Measurements from ENCODE around the gene THSD4. TPM values are rescaled to one million over a fixed set of nuclear protein-coding genes. Genes with fewer than 3 reads are reported as not detected.

The THSD4 gene
- total and polyA plus RNA-seq, 7 donors = 1.4 to 7.8 (median 2.2) TPM

DNA sequence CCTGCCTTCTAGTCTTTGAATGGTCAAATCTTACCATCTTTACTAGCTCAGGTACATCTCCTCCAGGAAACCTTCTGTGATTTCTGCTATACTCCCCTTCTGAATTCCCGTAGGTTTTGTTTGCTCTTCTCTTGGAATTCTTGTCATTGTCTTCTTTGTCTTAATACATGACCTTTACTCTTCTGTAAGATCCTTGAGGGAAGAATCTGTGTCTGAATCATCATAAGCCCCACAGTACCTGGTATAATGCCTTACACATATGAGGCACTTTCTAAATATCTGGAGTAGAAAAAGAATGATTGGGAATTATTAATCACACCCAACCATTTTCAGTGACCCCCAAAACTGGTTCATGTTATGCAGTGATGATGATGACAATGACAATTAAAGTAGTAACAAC, 485.0 kb downstream of the THSD4 start:
- DNase-seq = no peak
- no peak overlapping the region for H3K4me3 ChIP-seq
- H3K4me1 ChIP-seq = peaks cover 0 to 56% (median 36%) of the 10 kb centered on the region in 4 donors
- H3K36me3 ChIP-seq = no peaks in the 10 kb centered on the region
- TF ChIP-seq, protein P1, sequence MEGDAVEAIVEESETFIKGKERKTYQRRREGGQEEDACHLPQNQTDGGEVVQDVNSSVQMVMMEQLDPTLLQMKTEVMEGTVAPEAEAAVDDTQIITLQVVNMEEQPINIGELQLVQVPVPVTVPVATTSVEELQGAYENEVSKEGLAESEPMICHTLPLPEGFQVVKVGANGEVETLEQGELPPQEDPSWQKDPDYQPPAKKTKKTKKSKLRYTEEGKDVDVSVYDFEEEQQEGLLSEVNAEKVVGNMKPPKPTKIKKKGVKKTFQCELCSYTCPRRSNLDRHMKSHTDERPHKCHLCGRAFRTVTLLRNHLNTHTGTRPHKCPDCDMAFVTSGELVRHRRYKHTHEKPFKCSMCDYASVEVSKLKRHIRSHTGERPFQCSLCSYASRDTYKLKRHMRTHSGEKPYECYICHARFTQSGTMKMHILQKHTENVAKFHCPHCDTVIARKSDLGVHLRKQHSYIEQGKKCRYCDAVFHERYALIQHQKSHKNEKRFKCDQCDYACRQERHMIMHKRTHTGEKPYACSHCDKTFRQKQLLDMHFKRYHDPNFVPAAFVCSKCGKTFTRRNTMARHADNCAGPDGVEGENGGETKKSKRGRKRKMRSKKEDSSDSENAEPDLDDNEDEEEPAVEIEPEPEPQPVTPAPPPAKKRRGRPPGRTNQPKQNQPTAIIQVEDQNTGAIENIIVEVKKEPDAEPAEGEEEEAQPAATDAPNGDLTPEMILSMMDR (IDR thresholded peaks at IDR 0.05) = no peak
- 53 to 88% methylated on average over 1 of the region's 1 CpG for WGBS, 2 donors
- H3K27ac ChIP-seq = peak overlapping the region in 1 of 4 donors; percentile 40
- peaks cover 0 to 5% (median 0%) of the 10 kb centered on the region in 4 donors for H3K9me3 ChIP-seq
- intact Hi-C loops (cut with DNase I) = no loop called here
- no peaks in the 10 kb centered on the region for H3K27me3 ChIP-seq

DNA sequence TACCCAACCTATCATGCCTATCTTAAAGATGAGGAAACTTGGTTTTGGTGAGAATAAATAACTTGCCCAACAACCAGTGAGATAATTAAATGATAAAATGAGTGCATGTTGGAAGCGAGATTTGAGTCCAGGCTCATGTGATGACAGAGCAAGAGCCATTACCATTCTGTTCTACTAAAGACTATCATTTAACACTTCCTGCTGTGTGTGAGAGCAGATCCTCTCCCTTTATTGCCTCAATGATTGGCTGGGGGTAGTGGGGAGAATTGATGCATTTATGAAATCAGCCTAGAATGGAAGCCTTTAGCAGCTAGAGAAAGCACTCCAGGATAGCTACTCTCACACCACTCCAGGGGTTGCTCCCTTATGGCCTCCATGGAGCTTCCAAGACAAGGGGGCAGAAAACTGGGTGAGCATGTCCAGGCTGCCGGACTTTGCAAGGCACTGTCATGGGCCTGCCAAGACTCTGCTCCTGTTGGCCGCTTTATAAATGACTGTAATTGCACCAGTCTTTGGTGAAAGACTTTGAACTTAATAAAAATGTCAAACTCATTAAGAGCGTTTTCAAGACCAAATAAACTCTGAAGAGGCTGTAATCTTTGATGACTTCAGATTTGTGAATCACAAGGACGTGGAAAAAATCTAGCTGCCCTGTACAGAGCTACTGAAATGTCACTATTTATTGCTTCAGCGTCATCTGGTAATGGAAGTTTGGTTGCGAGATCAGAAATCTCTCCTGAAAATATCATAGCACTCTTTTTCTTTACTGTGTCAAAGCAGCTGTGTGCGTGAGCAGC, 486.0 kb downstream of the THSD4 start:
- TF ChIP-seq, protein P1 (IDR thresholded peaks at IDR 0.05) = no peak
- no peak for TF ChIP-seq EP300 (IDR thresholded peaks at IDR 0.05)
- no peak for TF ChIP-seq POLR2AphosphoS5 (IDR thresholded peaks at IDR 0.05)
- TF ChIP-seq POLR2A (IDR thresholded peaks at IDR 0.05) = no peak
- Histone ChIP-seq H3K4me1 (peaks cover 0 to 52% (median 35%) of the 10 kb centered on the region in 4 donors), H3K4me3 (no peak overlapping the region), H3K9me3 (peaks cover 0 to 5% (median 0%) of the 10 kb centered on the region in 4 donors), H3K36me3 (no peaks in the 10 kb centered on the region), H3K27ac (no peak overlapping the region), H3K27me3 (no peaks in the 10 kb centered on the region)
- intact Hi-C loops (cut with DNase I) = no loop called here
- no peak for DNase-seq
- 29 to 65% methylated on average over 8 of the region's 8 CpGs for WGBS, 2 donors

DNA sequence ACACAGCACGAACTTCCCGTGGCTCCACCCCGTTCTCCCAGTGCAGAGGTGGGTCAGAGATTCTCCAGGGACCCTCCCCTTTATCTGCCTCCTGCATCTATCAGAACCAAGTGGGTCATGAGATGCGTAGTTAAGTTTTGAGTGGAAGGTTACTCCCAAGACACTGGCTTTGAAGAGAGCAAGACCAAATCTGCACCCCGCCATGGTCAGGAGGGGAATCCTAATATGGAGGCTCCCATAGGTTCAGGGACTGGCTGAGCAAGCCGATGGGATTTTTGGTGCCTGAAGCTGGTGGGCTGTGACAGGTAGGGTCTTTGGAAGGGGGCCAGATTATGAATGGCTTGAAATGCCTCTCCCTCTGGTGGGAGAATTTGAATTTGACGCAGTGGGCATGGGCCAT, 488.1 kb downstream of the THSD4 start:
- intact Hi-C loops (cut with DNase I) = no loop called here
- no peaks in the 10 kb centered on the region for H3K27me3 ChIP-seq
- H3K36me3 ChIP-seq = no peaks in the 10 kb centered on the region
- DNase-seq = no peak
- no peak for TF ChIP-seq EP300 (IDR thresholded peaks at IDR 0.05)
- TF ChIP-seq POLR2AphosphoS5 (IDR thresholded peaks at IDR 0.05) = no peak
- no peak for TF ChIP-seq POLR2A (IDR thresholded peaks at IDR 0.05)
- TF ChIP-seq, protein P1 (IDR thresholded peaks at IDR 0.05) = no peak
- no peaks in the 10 kb centered on the region for H3K9me3 ChIP-seq
- no peak overlapping the region for H3K4me3 ChIP-seq
- H3K4me1 ChIP-seq = peaks cover 0 to 31% (median 19%) of the 10 kb centered on the region in 4 donors
- no peak overlapping the region for H3K27ac ChIP-seq
- WGBS, 2 donors = 53 to 60% methylated on average over 7 of the region's 7 CpGs

DNA sequence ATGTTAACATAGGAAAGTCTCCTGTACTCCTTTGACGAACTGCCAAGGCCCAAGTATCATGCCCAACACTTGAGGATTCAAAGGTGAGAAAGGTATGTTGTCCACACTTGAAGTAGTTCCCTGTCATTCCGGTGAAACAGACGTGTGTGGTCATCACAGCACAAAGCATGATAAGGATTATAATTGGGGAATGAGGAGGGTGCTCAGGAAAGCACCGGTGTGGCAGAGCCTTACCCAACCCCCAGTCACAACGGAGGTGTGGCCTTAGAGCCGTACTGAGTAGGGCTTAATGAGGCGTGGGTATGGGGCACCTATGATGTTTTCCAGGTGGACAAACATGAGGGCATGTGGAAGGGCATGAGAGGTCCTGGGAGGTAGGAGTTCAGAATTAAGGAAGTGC, 492.1 kb downstream of the THSD4 start:
- Histone ChIP-seq H3K27me3 (no peaks in the 10 kb centered on the region), H3K36me3 (no peaks in the 10 kb centered on the region), H3K9me3 (no peaks in the 10 kb centered on the region), H3K4me3 (no peak overlapping the region), H3K4me1 (no peaks in the 10 kb centered on the region), H3K27ac (no peak overlapping the region)
- WGBS, 2 donors = 91 to 92% methylated on average over 7 of the region's 7 CpGs
- no peak for DNase-seq
- TF ChIP-seq, protein P1 (IDR thresholded peaks at IDR 0.05) = no peak
- no peak for TF ChIP-seq POLR2AphosphoS5 (IDR thresholded peaks at IDR 0.05)
- TF ChIP-seq EP300 (IDR thresholded peaks at IDR 0.05) = no peak
- no peak for TF ChIP-seq POLR2A (IDR thresholded peaks at IDR 0.05)
- intact Hi-C loops (cut with DNase I) = no loop called here

Data from sigmoid colon (tissue), 7 donors.